ENCODE results near the gene INSYN2A.

GRCh38 chr10:127198721-127199120, 2.3 kb upstream of the INSYN2A start:
- TF ChIP-seq, protein P1, sequence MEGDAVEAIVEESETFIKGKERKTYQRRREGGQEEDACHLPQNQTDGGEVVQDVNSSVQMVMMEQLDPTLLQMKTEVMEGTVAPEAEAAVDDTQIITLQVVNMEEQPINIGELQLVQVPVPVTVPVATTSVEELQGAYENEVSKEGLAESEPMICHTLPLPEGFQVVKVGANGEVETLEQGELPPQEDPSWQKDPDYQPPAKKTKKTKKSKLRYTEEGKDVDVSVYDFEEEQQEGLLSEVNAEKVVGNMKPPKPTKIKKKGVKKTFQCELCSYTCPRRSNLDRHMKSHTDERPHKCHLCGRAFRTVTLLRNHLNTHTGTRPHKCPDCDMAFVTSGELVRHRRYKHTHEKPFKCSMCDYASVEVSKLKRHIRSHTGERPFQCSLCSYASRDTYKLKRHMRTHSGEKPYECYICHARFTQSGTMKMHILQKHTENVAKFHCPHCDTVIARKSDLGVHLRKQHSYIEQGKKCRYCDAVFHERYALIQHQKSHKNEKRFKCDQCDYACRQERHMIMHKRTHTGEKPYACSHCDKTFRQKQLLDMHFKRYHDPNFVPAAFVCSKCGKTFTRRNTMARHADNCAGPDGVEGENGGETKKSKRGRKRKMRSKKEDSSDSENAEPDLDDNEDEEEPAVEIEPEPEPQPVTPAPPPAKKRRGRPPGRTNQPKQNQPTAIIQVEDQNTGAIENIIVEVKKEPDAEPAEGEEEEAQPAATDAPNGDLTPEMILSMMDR (IDR thresholded peaks at IDR 0.05), result no peak
- no peak for TF ChIP-seq POLR2A (IDR thresholded peaks at IDR 0.05)
